Left cardiac atrium (tissue), 4 donors: ENCODE measurements around the gene CAMK2B. TPM values are rescaled to one million over a fixed set of nuclear protein-coding genes. Genes with fewer than 3 reads are reported as not detected.
A peak's percentile ranks its signal among the peaks of the same experiment; 100 is the strongest.

Experiments used
- ATAC-seq, 2 donors: fragments of 200-7000 bp; cut with Tn5 transposase; one replicate each; pipeline ENCODE4 v1.9.1; 2020; ENCODE audit warnings: mild to moderate bottlenecking in 2 of 2, moderate library complexity in 2 of 2
- DNase-seq: peaks from one replicate; pipeline ENCODE4 v3.0.0-alpha.2; 2020
- intact Hi-C, 2 donors: fragments of 100-400 bp; cut with DNase I; formaldehyde crosslinking; loops; one replicate each; pipeline versions ENCODE4 v1.14.1 to v1.15.1; 2022 to 2023
- total RNA-seq, 2 donors: library from RNA; stranded (reverse); fragmentation: NEBNext Ultra II Directional; extraction: Animal tissue kit (Norgen Biotek cat#: 25700); gene quantifications; one replicate each; pipeline ENCODE4 v1.2.1, GENCODE V29; 2021
- donor health status: DM: no; HTN: yes; CAD: no.
- donor health status: DM: no; HTN: yes; CAD: no; lungs with severe emphysema.
- donor health status: DM: yes; HTN: yes; CAD: no.
- donor health status: Dilated cardiomyopathy.

The CAMK2B gene
- total RNA-seq, 2 donors from 2014 or later: 75.8 to 98.7 TPM

- intact Hi-C loops: no loop called here
- peak; percentile 59 to 73 for ATAC-seq
- no peak for DNase-seq
Measured at GRCh38 chr7:44333911-44334733, 8.7 kb upstream of the CAMK2B start.

DNA sequence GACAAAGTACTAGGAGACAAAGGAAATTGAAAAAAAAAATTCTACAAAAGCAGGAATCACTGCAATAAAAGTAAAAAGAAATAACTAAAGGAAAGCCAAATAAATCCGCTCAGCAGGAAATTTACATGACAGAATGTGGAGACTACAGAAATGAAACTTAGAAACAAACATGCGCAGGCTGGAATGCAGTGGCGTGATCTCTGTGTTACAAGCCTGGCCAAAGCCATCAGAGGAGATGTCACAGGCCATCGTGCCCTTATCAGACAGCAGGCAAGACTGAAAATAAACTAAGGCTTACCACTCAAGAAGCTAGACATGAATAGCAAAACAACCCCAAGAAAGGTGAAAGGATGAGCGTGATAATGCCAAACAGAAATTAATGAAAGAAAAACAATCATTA, 6.3 kb upstream of the CAMK2B start:
- intact Hi-C loops: no loop called here
- DNase-seq (no peak), ATAC-seq (peak; percentile 43 to 49)

- ATAC-seq: peak; percentile 15 to 43
- DNase-seq: no peak
- intact Hi-C loops: no loop called here
Measured at GRCh38 chr7:44330331-44330730, 4.9 kb upstream of the CAMK2B start.

GRCh38 chr7:44329888-44330287, 4.5 kb upstream of the CAMK2B start:
- intact Hi-C loops: no loop called here
- DNase-seq (no peak), ATAC-seq (no peak)

DNA sequence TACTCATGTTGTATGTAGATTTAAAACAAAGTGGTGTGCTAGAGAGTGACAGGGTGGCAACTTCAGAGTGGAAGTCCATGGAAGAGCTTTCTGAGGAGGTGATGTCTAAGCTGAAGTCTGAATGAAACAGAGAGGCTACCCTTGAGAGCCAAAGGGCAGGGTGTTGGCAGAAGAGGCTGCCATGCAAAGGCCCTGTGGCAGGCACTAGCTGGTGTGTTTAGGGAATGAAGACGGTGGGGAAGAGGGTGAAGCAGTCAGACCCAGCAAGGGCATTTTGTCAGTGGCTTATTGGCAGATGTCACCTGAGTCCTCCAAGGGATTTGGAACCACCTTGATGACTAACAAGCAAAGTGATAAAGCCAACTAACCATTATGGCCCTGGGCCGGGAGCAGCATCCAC, 3.7 kb upstream of the CAMK2B start:
- intact Hi-C loops: no loop called here
- ATAC-seq: no peak
- DNase-seq: no peak

GRCh38 chr7:44327981-44328380, 2.6 kb upstream of the CAMK2B start:
- ATAC-seq (no peak), DNase-seq (no peak)
- intact Hi-C loops: no loop called here

DNA sequence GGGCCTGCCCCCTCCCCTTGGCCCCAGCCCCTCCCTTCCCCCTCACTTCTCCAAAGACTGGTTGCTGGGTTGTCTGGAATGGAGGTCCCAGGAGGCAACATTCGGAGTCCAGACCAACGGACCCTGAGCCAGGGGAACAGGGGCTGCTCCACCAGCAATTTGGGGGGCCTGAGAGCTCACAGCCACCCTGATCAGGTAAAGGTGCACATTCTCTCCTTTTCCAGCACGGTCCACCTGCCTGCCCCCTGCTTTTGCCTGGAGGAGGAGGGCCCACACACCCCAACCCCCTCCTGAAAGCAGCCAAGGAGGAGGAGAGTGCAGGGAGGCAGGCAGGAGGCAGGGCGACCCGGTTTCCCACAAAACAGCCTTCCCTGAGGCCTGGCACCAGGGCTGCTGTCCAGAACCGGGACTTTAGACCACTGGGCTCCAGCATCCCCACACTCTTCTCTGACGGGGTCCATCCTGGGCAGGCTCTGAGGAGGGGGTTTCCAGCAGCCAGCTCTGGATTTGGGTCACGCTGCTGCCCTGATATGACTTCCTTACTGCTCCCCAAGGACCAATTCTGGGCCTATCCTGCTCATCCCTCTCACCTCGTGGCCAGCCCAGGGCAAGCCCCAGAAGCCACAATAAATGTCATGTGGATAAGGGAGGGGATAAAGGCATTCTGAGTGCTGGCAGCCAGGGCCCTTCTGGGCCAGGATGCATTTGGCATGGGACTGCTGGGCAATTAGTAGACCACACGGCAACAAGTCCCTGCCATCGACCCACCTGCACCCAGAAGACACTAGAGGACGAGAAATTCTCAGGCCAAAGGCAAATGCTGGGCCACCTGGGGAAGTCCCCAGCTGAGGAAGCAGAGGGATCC, 1.1 kb upstream of the CAMK2B start:
- ATAC-seq (no peak), DNase-seq (no peak)
- intact Hi-C loops: no loop called here

DNA sequence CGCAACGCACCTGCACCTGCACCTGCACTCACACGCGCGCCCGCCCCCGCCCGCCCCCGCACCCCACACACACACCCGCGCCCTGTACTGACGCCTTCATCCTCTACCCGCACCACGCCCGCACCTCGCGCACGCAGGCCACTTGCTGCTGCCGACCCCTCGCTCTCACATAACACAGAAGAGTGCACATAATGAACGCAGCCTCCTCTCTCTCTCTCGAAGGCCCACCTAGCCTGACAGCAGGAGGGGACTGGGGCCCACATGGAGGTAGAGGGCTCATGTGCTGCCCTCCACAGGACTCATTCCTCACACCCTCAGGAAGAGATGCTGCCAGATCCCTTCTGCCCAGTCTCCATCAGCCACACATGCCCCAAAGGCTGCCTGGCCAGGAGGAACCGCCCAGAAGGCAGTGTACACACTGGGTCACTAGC, 432 bp upstream of the CAMK2B start:
- intact Hi-C loops: no loop called here
- no peak for DNase-seq
- ATAC-seq: peak; percentile 15 to 32

GRCh38 chr7:44324481-44325200, 753 bp downstream of the CAMK2B start:
- intact Hi-C loops: no loop called here
- ATAC-seq: peak in 1 of 2 donors; percentile 6
- DNase-seq: no peak

DNA sequence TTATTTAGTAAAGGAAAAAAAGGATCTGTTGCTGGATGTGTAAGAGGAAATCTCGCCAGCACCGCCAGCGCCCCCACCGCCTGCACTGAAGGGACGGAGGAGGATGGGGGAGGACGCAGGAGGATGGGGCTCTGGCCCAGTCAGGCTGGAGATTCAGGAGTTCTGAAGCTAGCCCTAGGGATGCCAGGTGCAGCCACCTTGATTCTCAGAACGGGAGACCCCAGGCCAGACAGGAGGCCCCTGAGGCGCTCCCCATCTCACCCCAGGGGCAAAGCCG, 1.3 kb downstream of the CAMK2B start:
- ATAC-seq (peak in 1 of 2 donors; percentile 17), DNase-seq (no peak)
- intact Hi-C loops: no loop called here

DNA sequence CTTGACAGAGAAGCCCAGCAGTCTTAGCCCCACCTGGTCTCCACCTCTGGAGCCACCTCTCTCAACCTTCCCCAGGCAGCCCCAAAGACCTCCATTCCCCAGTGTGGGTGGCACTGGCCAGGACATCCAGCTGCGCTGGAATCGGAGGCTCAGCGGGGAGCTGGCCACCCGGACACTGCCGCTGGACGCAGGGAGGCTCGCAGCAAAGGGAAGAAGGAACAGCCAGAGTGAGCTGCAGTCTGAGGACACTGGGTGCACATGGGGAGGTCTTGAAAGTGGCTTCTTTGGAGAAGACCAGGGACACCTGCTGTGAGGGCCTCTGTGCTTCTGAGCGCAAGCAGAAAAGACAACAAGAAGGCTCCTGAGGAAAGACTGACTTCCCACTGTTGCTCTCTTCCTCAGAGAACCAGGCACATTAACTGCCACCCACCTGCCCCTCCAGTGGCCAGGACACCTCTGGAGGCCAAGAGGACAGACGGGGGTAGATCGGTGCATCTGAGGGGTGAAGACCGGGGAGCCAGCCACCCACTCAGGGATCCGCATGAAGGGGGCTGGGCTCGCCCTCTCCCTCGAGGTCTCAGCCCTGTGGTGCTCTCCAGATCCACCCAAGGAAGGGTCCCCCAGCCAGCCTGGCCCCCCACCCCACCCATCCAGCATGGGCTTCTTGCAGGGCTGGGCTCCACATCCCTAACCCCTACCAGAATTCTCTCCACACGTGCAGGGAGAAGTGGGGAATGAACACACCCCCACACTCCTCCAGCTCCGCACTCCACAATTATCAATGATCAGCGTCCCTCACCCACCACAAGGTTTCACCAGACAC, 1.8 kb downstream of the CAMK2B start:
- intact Hi-C loops: no loop called here
- ATAC-seq: no peak
- DNase-seq: no peak

- intact Hi-C loops: no loop called here
- ATAC-seq: peak; percentile 72 to 73
Measured at GRCh38 chr7:44322631-44323363, 2.6 kb downstream of the CAMK2B start.

GRCh38 chr7:44321796-44322195, 3.6 kb downstream of the CAMK2B start:
- intact Hi-C loops: no loop called here
- ATAC-seq (peak in 1 of 2 donors; percentile 15), DNase-seq (no peak)

More at GRCh38 chr7:44322631-44323363, 2.6 kb downstream of the CAMK2B start:
- DNase-seq: peak; percentile 72

DNA sequence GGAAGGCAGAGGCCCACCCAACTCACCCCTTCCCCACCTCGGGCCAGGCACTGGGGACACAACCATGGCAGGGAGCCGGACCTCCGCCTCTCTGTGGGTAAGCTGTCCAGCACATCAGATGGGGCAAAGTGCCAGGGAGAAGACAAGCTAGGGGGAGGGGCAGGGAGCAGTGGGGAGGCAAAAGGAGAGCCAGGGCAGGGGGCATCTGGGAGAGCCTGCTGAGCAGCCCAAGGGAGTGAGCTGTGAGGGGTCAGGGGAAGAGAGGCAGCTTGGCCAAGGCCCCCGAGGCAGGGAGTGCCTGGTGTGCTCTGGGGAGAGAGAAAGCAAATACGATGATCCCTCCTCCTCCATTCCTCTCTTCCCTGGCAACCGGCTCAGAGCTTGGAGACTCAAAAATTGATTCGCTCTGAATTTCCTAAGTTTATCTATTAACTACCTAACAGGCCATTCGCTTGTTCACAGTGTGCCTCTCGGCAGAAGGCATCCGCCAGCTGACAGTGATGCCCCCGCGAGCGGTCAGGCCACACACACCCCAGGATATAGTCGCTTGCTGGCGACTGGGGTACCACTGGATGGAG, 4.5 kb downstream of the CAMK2B start:
- intact Hi-C loops: no loop called here
- DNase-seq: peak; percentile 44
- peak; percentile 9 to 39 for ATAC-seq

- DNase-seq (no peak), ATAC-seq (no peak)
- intact Hi-C loops: no loop called here
Measured at GRCh38 chr7:44320141-44320540, 5.3 kb downstream of the CAMK2B start.

GRCh38 chr7:44318332-44318731, 7.1 kb downstream of the CAMK2B start:
- DNase-seq: no peak
- no peak for ATAC-seq
- intact Hi-C loops: no loop called here

- intact Hi-C loops: no loop called here
Measured at GRCh38 chr7:44315301-44315903, 10.0 kb downstream of the CAMK2B start.

DNA sequence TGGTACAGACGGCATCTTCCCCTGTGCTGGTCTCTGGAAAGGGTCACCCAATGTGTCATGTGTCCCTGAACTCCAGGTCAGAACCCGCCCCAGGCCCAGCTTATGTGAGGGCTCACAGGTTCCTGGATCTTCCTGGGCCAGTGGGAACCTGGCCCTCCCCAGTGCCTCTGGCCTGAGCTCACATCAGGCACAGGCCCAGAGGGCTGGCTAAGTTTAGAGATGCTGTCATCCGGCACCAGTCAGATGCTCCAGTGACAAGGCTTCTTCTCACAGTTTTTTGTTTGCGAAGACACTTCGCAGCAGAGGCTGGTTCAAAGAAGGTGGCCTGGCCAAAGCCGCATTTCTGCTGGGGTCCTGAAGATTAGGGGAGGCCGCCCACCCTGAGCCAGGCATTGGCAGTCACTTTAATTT, 11.8 kb downstream of the CAMK2B start:
- intact Hi-C loops: no loop called here
- ATAC-seq (peak; percentile 79 to 80), DNase-seq (peak; percentile 54)

More at GRCh38 chr7:44315301-44315903, 10.0 kb downstream of the CAMK2B start:
- ATAC-seq (no peak), DNase-seq (no peak)
